Peyer's patch (tissue), 4 donors: Measurements from ENCODE around the gene HFE.
"Not testable (repeated sequence)": the region's sequence is repeated elsewhere in the genome, so short reads cannot be mapped to it uniquely, and the experiment has no call there.

Experiments used
- CTCF ChIP-seq, 6 experiments: fragments of 450-650 bp in 4 of 6; fragments of 200-600 bp in 2 of 6; sonication (generic) in 1 of 6; IDR thresholded peaks; one replicate each; pipeline ENCODE4 v1.5.1; 2017 to 2019; ENCODE audit warnings: antibody characterized with exemption in 6 of 6, mild to moderate bottlenecking in 3 of 6, moderate library complexity in 1 of 6
- POLR2A ChIP-seq, 2 donors: fragments of 450-650 bp; IDR thresholded peaks; one replicate each; pipeline ENCODE4 v1.5.1; 2017; ENCODE audit warnings: antibody characterized with exemption in 2 of 2, mild to moderate bottlenecking in 2 of 2, moderate library complexity in 2 of 2

GRCh38 chr6:26081096-26081495 is 6.1 kb upstream of the HFE start:
- TF ChIP-seq CTCF, POLR2A (IDR thresholded peaks at IDR 0.05): not testable (repeated sequence)
